HEK293T (cell line): ENCODE data around the gene ELP4.

Experiments used
- CTCF ChIA-PET: fragments of 350-600 bp; formaldehyde crosslinking; extraction: SDS; loops from one replicate; lab custom pipeline; 2021; ENCODE audit warnings: antibody characterized with exemption, inconsistent platforms; lab: Yijun Ruan, JAX
- POLR2A ChIA-PET: fragments of 350-600 bp; formaldehyde crosslinking; extraction: SDS; loops from one replicate; lab custom pipeline; 2020; ENCODE audit warnings: antibody characterized with exemption, inconsistent platforms; lab: Yijun Ruan, JAX
- DNase-seq: peaks from one replicate; pipeline ENCODE4 v3.0.0; 2012; ENCODE audit warnings: mixed read lengths; ENCODE audit errors: extremely low spot score
- ARNT ChIP-seq: fragments of 450-650 bp; IDR thresholded peaks from 2 replicates; pipeline ENCODE4 v1.6.1; 2017; ENCODE audit warnings: mild to moderate bottlenecking
- BHLHE40 ChIP-seq: fragments of 450-650 bp; IDR thresholded peaks from 2 replicates; pipeline ENCODE4 v1.6.1; 2016; ENCODE audit warnings: mild to moderate bottlenecking, moderate library complexity, borderline replicate concordance
- CTBP1 ChIP-seq: fragments of 450-650 bp; IDR thresholded peaks from 2 replicates; pipeline ENCODE4 v1.6.1; 2016; ENCODE audit warnings: borderline replicate concordance
- ELF4 ChIP-seq: fragments of 450-650 bp; IDR thresholded peaks from 2 replicates; pipeline ENCODE4 v1.6.1; 2017; ENCODE audit warnings: antibody characterized with exemption
- FOXA1 ChIP-seq: fragments of 450-650 bp; IDR thresholded peaks from 2 replicates; pipeline ENCODE4 v1.6.1; 2016; ENCODE audit warnings: mild to moderate bottlenecking
- FOXK2 ChIP-seq: fragments of 450-650 bp; IDR thresholded peaks from 2 replicates; pipeline ENCODE4 v1.6.1; 2016; ENCODE audit warnings: mild to moderate bottlenecking
- FOXM1 ChIP-seq: fragments of 450-650 bp; IDR thresholded peaks from 2 replicates; pipeline ENCODE4 v1.6.1; 2017; ENCODE audit warnings: mild to moderate bottlenecking, borderline replicate concordance
- HDGF ChIP-seq: fragments of 450-650 bp; IDR thresholded peaks from 2 replicates; pipeline ENCODE4 v1.6.1; 2017; ENCODE audit warnings: antibody characterized with exemption, borderline replicate concordance
- L3MBTL2 ChIP-seq: fragments of 450-650 bp; conservative IDR thresholded peaks from 2 replicates; pipeline ENCODE4 v1.6.1; 2016; ENCODE audit warnings: mild to moderate bottlenecking
- LEF1 ChIP-seq: fragments of 450-650 bp; IDR thresholded peaks from 2 replicates; pipeline ENCODE4 v1.6.1; 2017; ENCODE audit warnings: mild to moderate bottlenecking, borderline replicate concordance
- NFRKB ChIP-seq: fragments of 450-650 bp; IDR thresholded peaks from 2 replicates; pipeline ENCODE4 v1.6.1; 2016; ENCODE audit warnings: mild to moderate bottlenecking, moderate library complexity
- PKNOX1 ChIP-seq: fragments of 450-650 bp; IDR thresholded peaks from 2 replicates; pipeline ENCODE4 v1.6.1; 2016
- SP1 ChIP-seq: fragments of 450-650 bp; IDR thresholded peaks from 2 replicates; pipeline ENCODE4 v1.6.1; 2017
- SUZ12 ChIP-seq: fragments of 450-650 bp; IDR thresholded peaks from 2 replicates; pipeline ENCODE4 v1.6.1; 2016; ENCODE audit warnings: mild to moderate bottlenecking
- TARDBP ChIP-seq: fragments of 450-650 bp; IDR thresholded peaks from 2 replicates; pipeline ENCODE4 v1.6.1; 2016
- ZNF384 ChIP-seq: fragments of 450-650 bp; IDR thresholded peaks from 2 replicates; pipeline ENCODE4 v1.6.1; 2016

The ELP4 gene

DNA sequence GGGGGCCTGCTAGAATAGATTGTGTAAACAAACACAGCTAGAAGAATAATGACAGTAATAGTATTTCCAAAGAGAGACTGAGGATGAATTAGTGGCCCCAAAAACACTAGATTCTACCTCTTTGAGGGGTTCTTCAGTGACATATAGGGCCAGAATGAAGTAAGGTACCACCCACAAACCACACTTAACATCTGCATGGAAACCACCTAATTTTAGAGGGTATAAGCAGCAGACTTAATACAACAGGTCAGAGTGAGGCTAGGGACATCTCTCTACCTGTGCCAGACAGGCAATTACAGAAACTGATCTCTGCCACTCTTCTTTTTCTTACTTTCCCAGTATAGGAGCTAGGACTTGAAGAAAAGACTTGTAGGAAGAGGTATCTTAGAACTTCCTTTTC lies 20.1 kb downstream of the ELP4 start:
- DNase-seq = no peak
- no peak for TF ChIP-seq TARDBP
- TF ChIP-seq FOXA1 = no peak
- TF ChIP-seq ZNF384 = no peak
- no peak for TF ChIP-seq ELF4
- no peak for TF ChIP-seq SP1
- TF ChIP-seq NFRKB = no peak
- no peak for TF ChIP-seq L3MBTL2
- TF ChIP-seq CTBP1 = no peak
- no peak for TF ChIP-seq BHLHE40
- TF ChIP-seq FOXK2 = no peak
- no peak for TF ChIP-seq SUZ12
- TF ChIP-seq FOXM1 = no peak
- no peak for TF ChIP-seq HDGF
- TF ChIP-seq PKNOX1 = no peak
- no peak for TF ChIP-seq LEF1
- TF ChIP-seq ARNT = no peak
- POLR2A ChIA-PET = no interaction called here
- CTCF ChIA-PET = no interaction called here

DNA sequence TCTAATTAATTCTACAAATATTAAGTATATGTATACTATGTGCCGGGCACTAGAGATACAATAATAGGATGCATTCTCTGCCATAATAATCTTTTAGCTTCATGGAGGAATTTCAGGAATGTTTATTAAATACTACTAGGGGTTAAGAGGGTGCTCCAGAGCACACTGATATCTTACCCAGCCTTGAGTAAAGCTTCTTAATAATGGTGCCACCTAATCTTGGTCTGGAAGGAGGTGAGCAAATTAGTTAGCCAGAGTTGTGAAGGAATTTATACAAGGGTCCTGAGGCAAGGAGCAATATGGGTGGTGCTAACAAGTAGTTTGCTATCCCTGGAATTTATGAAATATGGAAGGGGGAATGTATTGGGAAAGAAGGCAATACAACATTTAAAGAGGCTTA lies 21.7 kb downstream of the ELP4 start:
- no peak for TF ChIP-seq FOXK2
- no peak for TF ChIP-seq SP1
- TF ChIP-seq NFRKB = no peak
- no peak for TF ChIP-seq L3MBTL2
- TF ChIP-seq HDGF = no peak
- TF ChIP-seq FOXA1 = no peak
- TF ChIP-seq LEF1 = no peak
- no peak for TF ChIP-seq FOXM1
- no peak for TF ChIP-seq PKNOX1
- no peak for TF ChIP-seq TARDBP
- TF ChIP-seq BHLHE40 = no peak
- no peak for TF ChIP-seq ARNT
- TF ChIP-seq SUZ12 = no peak
- TF ChIP-seq ELF4 = no peak
- TF ChIP-seq CTBP1 = no peak
- TF ChIP-seq ZNF384 = no peak
- ChIA-PET POLR2A (no interaction called here), CTCF (no interaction called here)
- no peak for DNase-seq

DNA sequence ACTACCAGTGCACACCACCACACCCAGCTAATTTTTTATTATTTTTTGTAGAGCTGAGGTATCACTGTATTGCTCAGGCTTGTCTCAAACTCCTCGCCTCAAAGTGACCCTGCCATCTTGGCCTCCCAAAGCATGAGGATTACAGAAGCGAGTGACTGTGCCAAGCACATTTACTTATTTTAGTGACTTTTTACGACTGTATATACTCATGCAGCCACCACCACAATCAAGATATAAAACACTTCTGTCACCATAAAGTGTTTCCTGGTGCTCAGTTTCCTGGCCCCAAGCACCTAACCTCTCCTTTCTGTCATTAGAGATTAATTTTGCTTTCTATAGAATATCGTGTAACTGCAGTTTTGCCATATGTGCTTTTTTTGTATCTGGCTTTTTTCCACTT lies 25.9 kb downstream of the ELP4 start:
- TF ChIP-seq ARNT = no peak
- no peak for TF ChIP-seq BHLHE40
- TF ChIP-seq SUZ12 = no peak
- TF ChIP-seq FOXA1 = no peak
- TF ChIP-seq PKNOX1 = no peak
- TF ChIP-seq NFRKB = no peak
- TF ChIP-seq ELF4 = no peak
- TF ChIP-seq CTBP1 = no peak
- no peak for TF ChIP-seq FOXK2
- no peak for TF ChIP-seq ZNF384
- no peak for TF ChIP-seq L3MBTL2
- TF ChIP-seq LEF1 = no peak
- TF ChIP-seq HDGF = no peak
- no peak for TF ChIP-seq SP1
- TF ChIP-seq FOXM1 = no peak
- no peak for TF ChIP-seq TARDBP
- DNase-seq = no peak
- POLR2A ChIA-PET = no interaction called here
- CTCF ChIA-PET = no interaction called here

DNA sequence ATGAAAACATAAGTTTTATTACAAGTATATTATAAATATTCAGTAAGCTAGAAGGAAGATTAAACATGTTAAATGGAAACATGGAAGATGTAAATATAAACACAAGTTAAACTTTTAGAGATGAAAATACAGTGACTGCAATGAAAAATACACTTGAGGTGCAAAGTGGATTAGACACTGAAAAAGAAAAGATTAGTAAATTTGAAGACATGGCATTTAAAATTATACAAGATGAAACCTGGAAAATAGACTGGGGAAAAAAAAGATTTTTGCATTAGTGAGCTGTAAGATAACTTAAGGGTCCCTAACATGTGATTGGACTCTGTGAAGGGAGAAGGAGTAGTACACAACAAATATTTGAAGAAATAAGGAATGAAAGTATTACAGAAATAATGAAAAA lies 33.3 kb downstream of the ELP4 start:
- TF ChIP-seq CTBP1 (no peak), ZNF384 (no peak), SUZ12 (no peak), FOXA1 (no peak), TARDBP (no peak), L3MBTL2 (no peak), SP1 (no peak), NFRKB (no peak), HDGF (no peak), PKNOX1 (no peak), ARNT (no peak)
- POLR2A ChIA-PET = no interaction called here
- no peak for DNase-seq
- CTCF ChIA-PET = no interaction called here

DNA sequence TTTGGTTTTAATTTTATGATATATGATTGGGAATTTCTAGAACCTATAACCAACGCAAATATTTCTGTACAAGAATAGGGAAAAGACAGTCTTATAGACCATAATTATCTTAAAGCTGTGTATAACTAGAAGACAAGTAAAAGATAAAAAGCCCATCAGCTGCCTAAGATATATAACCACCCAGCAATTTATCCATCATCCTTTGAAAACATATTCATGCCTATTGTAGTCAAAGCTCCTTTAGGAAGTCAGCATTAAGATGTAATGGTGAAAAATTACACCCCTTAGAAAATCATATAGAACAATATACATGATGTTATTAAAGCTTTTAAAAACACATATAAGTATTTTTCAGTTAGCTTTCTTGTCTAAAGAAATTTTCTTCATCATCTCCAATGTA lies 46.4 kb downstream of the ELP4 start:
- CTCF ChIA-PET = no interaction called here
- POLR2A ChIA-PET = no interaction called here
- no peak for DNase-seq
- no peak for TF ChIP-seq NFRKB
- TF ChIP-seq CTBP1 = no peak
- TF ChIP-seq FOXM1 = no peak
- no peak for TF ChIP-seq BHLHE40
- no peak for TF ChIP-seq ELF4
- TF ChIP-seq SUZ12 = no peak
- TF ChIP-seq ZNF384 = no peak
- no peak for TF ChIP-seq ARNT
- no peak for TF ChIP-seq FOXA1
- no peak for TF ChIP-seq SP1
- no peak for TF ChIP-seq HDGF
- TF ChIP-seq LEF1 = no peak
- TF ChIP-seq TARDBP = no peak
- TF ChIP-seq L3MBTL2 = no peak
- TF ChIP-seq PKNOX1 = no peak
- TF ChIP-seq FOXK2 = no peak
